GM12875 (cell line): Measurements from ENCODE around the gene SF3A1.

ENCODE experiments used
- H3K4me3 ChIP-seq: one replicate; pipeline ENCODE4 v1.5.1; 2011; ENCODE audit warnings: low read depth, low read length, control low read depth
- CTCF ChIP-seq: IDR thresholded peaks from 2 replicates; pipeline ENCODE4 v1.5.1; 2011; ENCODE audit warnings: low read depth, mild to moderate bottlenecking, control low read depth, inconsistent platforms, low read length, moderate library complexity, borderline replicate concordance; ENCODE audit not compliant: insufficient read depth

Gene SF3A1

DNA sequence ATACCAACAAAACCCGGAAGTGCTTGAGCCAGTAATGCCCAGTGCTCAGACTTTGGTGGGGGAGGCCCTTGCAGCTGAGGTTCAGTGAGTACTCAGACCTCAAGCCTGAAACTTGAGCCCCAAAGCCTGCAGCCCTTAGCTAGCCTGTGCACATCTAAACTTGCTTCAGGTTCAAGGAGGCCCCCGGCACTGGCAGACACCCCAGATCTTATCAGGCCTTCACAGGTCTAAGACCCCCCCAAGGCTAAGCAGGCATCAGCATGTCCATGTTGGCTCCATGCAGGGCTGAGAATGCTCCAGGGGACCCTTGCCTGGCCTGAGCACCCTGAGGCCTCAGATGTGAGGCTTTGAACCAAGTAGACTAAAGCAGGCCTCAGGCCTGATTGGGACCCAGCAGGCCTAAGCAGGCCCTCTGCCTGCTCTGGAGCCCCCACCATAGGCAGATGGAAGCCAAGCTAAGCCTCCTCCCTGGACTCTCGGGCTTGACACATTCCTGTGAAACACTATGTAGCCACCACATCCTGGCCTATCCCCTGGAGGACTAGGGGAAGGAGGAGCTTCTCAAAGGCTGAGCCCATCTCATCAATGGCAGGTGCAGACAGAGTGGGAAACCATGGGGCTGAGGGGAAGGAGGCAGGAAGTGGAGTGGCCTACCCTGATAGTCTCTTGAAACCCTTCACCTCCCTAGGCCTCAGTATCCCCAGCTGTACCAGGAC lies 66.2 kb downstream of the SF3A1 start:
- no peak overlapping the region for H3K4me3 ChIP-seq
- TF ChIP-seq CTCF, result no peak

GRCh38 chr22:30289980-30290313 lies 66.7 kb downstream of the SF3A1 start:
- peak overlapping the region; percentile 74 for H3K4me3 ChIP-seq

GRCh38 chr22:30289141-30289979 lies 67.3 kb downstream of the SF3A1 start, which contains the start of gene CASTOR1:
CASTOR1 (minus strand) TSS chr22:30289505; CDS start chr22:30289497, 8 bp downstream.
- no peak for TF ChIP-seq CTCF
- peak within 1 kb of the TSS; percentile 74 for H3K4me3 ChIP-seq

More at GRCh38 chr22:30289980-30290313, 66.7 kb downstream of the SF3A1 start:
- TF ChIP-seq CTCF, result no peak

DNA sequence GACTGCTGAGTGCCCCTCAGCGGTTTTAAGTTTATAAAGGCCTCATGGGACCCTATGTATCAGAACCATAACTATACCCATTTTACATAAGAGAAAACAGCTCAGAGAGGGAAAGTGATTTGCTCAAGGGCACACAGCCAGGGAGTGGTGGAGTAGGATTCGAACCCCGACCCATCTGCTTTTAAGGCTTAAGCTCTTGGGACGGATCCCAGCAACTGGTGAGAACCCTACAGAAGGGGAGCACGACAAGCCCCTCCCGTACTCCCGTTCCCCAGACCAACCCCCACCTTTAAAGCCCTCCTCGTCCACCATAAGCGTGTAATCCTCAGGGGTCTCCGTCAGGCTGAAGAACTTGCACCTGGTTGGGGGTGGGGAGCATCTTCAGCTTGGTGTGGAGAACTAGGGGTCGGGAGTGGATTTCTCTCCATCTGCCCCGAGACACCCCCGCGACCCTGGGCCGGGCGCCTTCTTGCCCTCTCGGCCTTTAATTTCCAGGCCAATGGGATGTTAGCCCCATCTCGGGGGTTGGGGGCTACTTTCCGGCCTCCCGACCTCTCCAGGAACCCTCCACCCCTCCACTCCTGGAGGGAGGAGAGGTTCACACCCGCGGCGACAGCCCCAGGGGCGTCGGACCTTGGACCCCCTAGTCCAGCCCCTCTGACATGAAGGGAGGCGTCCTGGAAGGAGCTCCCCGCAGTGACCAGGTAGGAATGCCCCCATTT lies 68.1 kb downstream of the SF3A1 start:
- H3K4me3 ChIP-seq, result peak overlapping the region; percentile 74
- TF ChIP-seq CTCF, result no peak

- TF ChIP-seq CTCF, result peak; percentile 72
- no peak overlapping the region for H3K4me3 ChIP-seq
Measured at GRCh38 chr22:30287648-30288418, 68.9 kb downstream of the SF3A1 start.

DNA sequence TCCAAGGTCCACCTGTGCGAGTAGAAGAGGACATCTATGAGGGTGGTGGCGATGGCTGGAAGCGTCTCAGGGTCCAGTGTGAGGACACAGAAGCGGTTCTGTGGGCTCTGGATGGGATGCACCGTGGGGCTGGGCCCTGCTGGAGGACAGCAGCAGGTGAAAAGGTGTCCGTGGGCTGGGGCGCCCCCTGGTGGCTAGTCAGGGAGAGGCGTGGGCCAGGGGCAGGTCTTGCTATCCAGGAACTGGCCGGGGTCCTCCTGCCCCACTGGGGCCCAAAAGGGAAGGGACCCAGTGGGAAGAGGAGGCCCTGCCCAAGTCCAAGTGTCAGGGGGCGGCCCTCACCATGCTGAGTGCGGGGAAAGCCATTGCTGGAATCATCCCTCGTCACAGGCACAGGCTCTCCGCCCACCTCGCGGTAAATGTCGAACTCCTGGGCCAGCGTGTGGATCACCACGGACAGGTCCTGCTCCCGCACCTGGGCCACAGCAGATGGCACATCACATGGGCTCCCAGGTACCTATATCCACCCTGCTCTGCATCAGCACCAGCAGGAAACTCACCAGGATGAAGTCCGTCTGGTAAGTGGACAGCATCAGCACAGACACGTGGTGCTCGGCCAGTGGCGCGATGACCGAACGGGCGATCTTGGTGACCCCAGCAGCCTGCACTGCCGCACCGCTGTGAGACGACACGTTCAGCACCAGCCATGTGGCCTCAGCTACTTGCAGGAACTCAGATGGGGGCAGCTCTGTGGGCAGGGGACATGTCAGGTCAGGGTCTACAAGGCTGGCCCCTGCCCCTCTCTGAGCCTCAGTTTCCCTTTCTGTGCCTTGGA lies 69.7 kb downstream of the SF3A1 start:
- no peak overlapping the region for H3K4me3 ChIP-seq
- peak; percentile 96 for TF ChIP-seq CTCF
